Upper lobe of left lung (tissue), 6 donors: ENCODE data around the gene DPYD. TPM values are rescaled to one million over a fixed set of nuclear protein-coding genes. Genes with fewer than 3 reads are reported as not detected.
"Not testable (repeated sequence)": the region's sequence is repeated elsewhere in the genome, so short reads cannot be mapped to it uniquely, and the experiment has no call there.

Experiments used
- ATAC-seq, 2 donors: fragments of 200-7000 bp; cut with Tn5 transposase; one replicate each; pipeline ENCODE4 v1.9.1; 2022; ENCODE audit warnings: mild to moderate bottlenecking in 2 of 2, moderate library complexity in 2 of 2; ENCODE audit not compliant: low FRiP score in 2 of 2
- DNase-seq, 2 donors: peaks; one replicate each; pipeline ENCODE4 v3.0.0-alpha.2; 2019 to 2020
- H3K27ac ChIP-seq, 4 donors: fragments of 200-600 bp; sonication (generic); one replicate each; pipeline ENCODE4 v1.5.1; 2016 to 2019
- H3K27me3 ChIP-seq, 4 donors: fragments of 200-600 bp; sonication (generic); one replicate each; pipeline ENCODE4 v1.5.1; 2017 to 2019
- H3K36me3 ChIP-seq, 4 donors: fragments of 200-600 bp; sonication (generic); one replicate each; pipeline ENCODE4 v1.5.1; 2016 to 2019
- H3K4me1 ChIP-seq, 4 donors: fragments of 200-600 bp; sonication (generic); one replicate each; pipeline ENCODE4 v1.5.1; 2018 to 2019
- H3K4me3 ChIP-seq, 4 donors: fragments of 200-600 bp; sonication (generic); one replicate each; pipeline ENCODE4 v1.5.1; 2017 to 2019; ENCODE audit warnings: mild to moderate bottlenecking in 2 of 4, moderate library complexity in 1 of 4
- H3K9me3 ChIP-seq, 4 donors: fragments of 200-600 bp; sonication (generic); one replicate each; pipeline ENCODE4 v1.5.1; 2018 to 2019
- EP300 ChIP-seq, 4 donors: sonication (generic); formaldehyde crosslinking; IDR thresholded peaks; one replicate each; pipeline ENCODE4 v1.5.1; 2017; ENCODE audit warnings: antibody characterized with exemption in 4 of 4, control low read depth in 2 of 4
- POLR2A ChIP-seq, 4 donors: fragments of 450-650 bp; IDR thresholded peaks; one replicate each; pipeline ENCODE4 v1.5.1; 2016 to 2017; ENCODE audit warnings: antibody characterized with exemption in 4 of 4, mild to moderate bottlenecking in 2 of 4
- POLR2AphosphoS5 ChIP-seq, 2 donors: sonication (generic); formaldehyde crosslinking; IDR thresholded peaks; one replicate each; pipeline ENCODE4 v1.5.1; 2017; ENCODE audit warnings: antibody characterized with exemption in 2 of 2
- WGBS, 2 donors: methylation state at CpG; one replicate each; pipeline ENCODE4 v1.1.5; 2017 to 2018; 5-methylcytosine and 5-hydroxymethylcytosine counted together
- total RNA-seq, 6 donors: library from RNA; depleted of rRNA in 4 of 6; stranded (reverse); fragments of >200 nt in 4 of 6; gene quantifications; one replicate each; pipeline versions ENCODE4 v1.1.0 to v1.2.1, GENCODE V29; 2016 to 2021
- TF ChIP-seq, protein P1 (sequence below), 6 experiments: fragments of 450-650 bp in 4 of 6; fragments of 200-600 bp in 2 of 6; sonication (generic) in 2 of 6; IDR thresholded peaks; one replicate each; pipeline ENCODE4 v1.5.1; 2016 to 2019; ENCODE audit warnings: antibody characterized with exemption in 6 of 6
- donor health status: DM: no; HTN: no; CAD: no; lungs with moderate emphysema.
- donor health status: DM: no; HTN: yes; CAD: no; lungs with severe emphysema.

DPYD gene
- total RNA-seq, 6 donors from 2014 or later: 60.9 to 106 (median 79.7) TPM

DNA sequence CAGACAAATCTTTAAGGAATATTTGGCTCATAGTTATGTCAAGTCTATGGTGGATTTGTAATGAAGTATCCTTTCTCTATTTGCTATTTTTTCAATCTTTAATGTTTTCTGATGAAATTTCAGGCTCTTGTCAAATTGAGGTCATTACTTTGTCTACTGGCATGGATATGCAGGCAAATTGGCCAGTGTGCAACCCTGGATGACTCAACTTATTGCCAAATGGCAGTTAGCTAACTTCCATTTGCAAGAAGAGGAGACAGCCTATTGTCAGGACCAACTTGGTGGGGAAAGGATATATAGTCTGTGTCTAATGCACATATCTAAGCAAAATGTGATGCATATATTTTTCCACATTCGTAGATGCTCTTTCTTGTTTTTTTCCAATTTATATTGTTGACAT lies 668.8 kb downstream of the DPYD start:
- no peaks in the 10 kb centered on the region for H3K36me3 ChIP-seq
- TF ChIP-seq EP300 (IDR thresholded peaks at IDR 0.05) (no peak), POLR2AphosphoS5 (IDR thresholded peaks at IDR 0.05) (no peak)
- H3K27ac ChIP-seq: no peak overlapping the region
- ATAC-seq (peak in 1 of 2 donors; percentile 40), DNase-seq (no peak)
- peaks cover 0 to 4% (median 0%) of the 10 kb centered on the region in 4 donors for H3K4me1 ChIP-seq
- no peak overlapping the region for H3K4me3 ChIP-seq
- H3K27me3 ChIP-seq: no peaks in the 10 kb centered on the region
- 93 to 97% methylated on average over 1 of the region's 1 CpG for WGBS, 2 donors
- no peaks in the 10 kb centered on the region for H3K9me3 ChIP-seq

DNA sequence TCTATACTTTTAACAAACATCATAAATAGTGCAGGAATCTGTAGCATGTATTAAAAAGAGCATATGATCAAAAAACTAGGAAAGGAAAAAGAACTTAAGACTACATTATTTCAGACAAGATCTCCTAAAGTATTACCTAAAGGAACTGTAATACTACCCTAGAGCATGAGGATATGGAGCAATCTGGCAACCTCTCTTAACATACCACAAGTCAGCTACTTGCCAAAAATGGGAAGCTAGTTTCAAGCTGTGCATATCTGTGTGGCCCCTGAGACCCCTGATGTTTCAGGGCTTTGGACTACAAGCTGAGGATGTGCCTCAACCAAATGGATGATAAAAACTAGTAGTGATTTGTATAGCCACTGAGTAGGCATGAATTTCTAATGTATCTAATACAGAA lies 673.6 kb downstream of the DPYD start:
- TF ChIP-seq, protein P1, sequence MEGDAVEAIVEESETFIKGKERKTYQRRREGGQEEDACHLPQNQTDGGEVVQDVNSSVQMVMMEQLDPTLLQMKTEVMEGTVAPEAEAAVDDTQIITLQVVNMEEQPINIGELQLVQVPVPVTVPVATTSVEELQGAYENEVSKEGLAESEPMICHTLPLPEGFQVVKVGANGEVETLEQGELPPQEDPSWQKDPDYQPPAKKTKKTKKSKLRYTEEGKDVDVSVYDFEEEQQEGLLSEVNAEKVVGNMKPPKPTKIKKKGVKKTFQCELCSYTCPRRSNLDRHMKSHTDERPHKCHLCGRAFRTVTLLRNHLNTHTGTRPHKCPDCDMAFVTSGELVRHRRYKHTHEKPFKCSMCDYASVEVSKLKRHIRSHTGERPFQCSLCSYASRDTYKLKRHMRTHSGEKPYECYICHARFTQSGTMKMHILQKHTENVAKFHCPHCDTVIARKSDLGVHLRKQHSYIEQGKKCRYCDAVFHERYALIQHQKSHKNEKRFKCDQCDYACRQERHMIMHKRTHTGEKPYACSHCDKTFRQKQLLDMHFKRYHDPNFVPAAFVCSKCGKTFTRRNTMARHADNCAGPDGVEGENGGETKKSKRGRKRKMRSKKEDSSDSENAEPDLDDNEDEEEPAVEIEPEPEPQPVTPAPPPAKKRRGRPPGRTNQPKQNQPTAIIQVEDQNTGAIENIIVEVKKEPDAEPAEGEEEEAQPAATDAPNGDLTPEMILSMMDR (IDR thresholded peaks at IDR 0.05): no peak
- no peak for TF ChIP-seq POLR2A (IDR thresholded peaks at IDR 0.05)
- no peak for TF ChIP-seq EP300 (IDR thresholded peaks at IDR 0.05)
- Histone ChIP-seq H3K9me3 (no peaks in the 10 kb centered on the region), H3K4me1 (peaks cover 0 to 3% (median 0%) of the 10 kb centered on the region in 4 donors), H3K4me3 (no peak overlapping the region), H3K27me3 (no peaks in the 10 kb centered on the region), H3K36me3 (no peaks in the 10 kb centered on the region), H3K27ac (no peak overlapping the region)
- ATAC-seq: peak in 1 of 2 donors; percentile 68
- DNase-seq: no peak

DNA sequence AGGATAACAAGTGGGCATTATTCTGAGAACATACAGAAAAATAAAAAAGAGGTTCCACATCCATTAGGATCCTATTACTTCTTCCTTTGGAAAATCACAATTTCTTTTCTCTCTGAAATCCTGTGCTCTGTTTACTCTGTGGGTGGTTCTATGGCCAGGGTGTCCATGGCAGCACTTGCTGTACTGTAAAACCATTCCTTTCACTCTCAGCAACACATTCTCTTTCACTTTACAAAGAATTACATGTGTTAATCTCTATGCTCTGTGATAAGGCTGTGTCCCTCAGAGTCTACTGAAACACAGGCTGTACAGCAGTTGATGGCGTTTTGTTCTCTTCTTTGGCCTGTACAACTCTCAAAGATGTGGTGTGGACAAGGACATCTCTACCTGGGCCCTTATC lies 675.2 kb downstream of the DPYD start:
- H3K36me3 ChIP-seq: no peaks in the 10 kb centered on the region
- H3K4me1 ChIP-seq: no peaks in the 10 kb centered on the region
- no peak for TF ChIP-seq POLR2A (IDR thresholded peaks at IDR 0.05)
- WGBS, 2 donors: 50 to 85% methylated on average over 1 of the region's 1 CpG
- H3K27ac ChIP-seq: no peak overlapping the region
- DNase-seq (no peak), ATAC-seq (no peak)
- H3K4me3 ChIP-seq: no peak overlapping the region
- H3K9me3 ChIP-seq: no peaks in the 10 kb centered on the region
- H3K27me3 ChIP-seq: no peaks in the 10 kb centered on the region

DNA sequence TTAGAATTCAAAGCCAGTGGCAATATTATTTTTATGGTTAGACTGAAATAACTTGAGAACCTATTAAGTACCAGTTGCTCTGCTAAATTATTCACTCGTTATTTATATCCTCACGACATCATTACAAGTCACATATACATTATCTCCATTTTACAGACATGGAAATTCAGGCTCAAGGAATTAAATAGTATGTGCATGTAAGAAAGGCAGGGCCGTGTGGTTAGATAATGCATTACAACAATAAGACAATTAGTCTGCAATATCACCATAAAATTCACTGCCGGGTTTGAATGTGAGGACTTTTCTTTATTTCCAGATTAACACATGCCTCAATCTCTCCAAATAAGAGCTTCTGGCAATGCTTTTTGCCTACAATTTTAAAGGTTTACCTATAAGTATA lies 675.8 kb downstream of the DPYD start:
- DNase-seq (no peak), ATAC-seq (no peak)
- Histone ChIP-seq H3K36me3 (no peaks in the 10 kb centered on the region), H3K27ac (no peak overlapping the region), H3K4me3 (no peak overlapping the region), H3K4me1 (no peaks in the 10 kb centered on the region), H3K9me3 (no peaks in the 10 kb centered on the region), H3K27me3 (no peaks in the 10 kb centered on the region)
- 86 to 95% methylated on average over 4 of the region's 4 CpGs for WGBS, 2 donors
- no peak for TF ChIP-seq POLR2AphosphoS5 (IDR thresholded peaks at IDR 0.05)
- TF ChIP-seq EP300 (IDR thresholded peaks at IDR 0.05): no peak
- TF ChIP-seq POLR2A (IDR thresholded peaks at IDR 0.05): no peak
- TF ChIP-seq, protein P1 (IDR thresholded peaks at IDR 0.05): no peak

DNA sequence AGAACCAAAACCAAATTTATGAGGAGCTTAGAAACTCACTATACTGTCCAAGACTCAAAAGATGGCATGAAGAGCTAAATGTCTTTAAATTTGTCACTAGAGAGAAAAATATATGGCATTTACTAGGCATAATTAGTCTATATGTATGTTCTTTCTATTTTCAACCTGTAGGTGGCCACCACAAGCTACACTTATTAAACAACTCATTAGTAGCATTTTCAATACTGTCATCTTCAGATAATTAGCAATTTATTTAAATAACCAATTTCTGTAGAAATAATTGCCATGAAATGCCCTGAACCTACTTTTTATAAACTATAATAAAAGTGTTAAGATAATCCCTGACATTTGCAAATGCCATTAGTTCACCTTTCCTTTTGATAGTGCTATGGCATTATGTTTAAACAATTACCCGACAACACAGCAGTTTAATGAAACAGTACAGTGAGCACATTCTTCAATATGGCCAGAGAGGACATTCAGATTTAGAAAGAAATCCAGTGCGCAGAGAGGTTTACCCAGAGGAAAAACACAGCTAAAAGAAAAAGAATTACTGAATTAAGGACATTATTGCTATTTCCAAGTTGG lies 676.8 kb downstream of the DPYD start:
- ATAC-seq: no peak
- Histone ChIP-seq H3K36me3 (no peaks in the 10 kb centered on the region), H3K4me3 (no peak overlapping the region), H3K9me3 (no peaks in the 10 kb centered on the region), H3K27me3 (no peaks in the 10 kb centered on the region), H3K4me1 (no peaks in the 10 kb centered on the region), H3K27ac (no peak overlapping the region)
- WGBS, 2 donors: 92 to 98% methylated on average over 2 of the region's 2 CpGs
- TF ChIP-seq, protein P1 (IDR thresholded peaks at IDR 0.05): peak in 4 of 6 experiments; percentile 15 to 26 (median 22)
- no peak for TF ChIP-seq EP300 (IDR thresholded peaks at IDR 0.05)
- no peak for DNase-seq

DNA sequence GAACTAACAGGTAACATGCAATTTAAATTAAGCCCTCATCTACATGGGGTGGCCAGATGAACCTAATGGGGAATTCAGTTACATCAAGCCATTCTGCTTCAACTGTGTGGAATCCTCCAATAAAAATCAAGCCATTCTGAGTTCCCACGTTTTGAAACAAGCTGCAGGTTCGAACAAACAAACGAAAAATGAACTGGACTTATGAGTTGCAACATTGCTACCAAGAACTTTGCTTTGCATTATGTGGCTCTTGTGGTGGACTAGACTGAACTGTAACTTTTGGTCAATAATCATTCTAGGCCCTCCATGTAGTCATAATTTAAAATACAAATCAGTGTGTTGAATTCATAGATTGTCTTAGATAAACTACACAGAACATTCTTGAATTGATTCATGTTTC lies 682.0 kb downstream of the DPYD start:
- DNase-seq: no peak
- Histone ChIP-seq H3K4me3 (no peak overlapping the region), H3K27ac (no peak overlapping the region), H3K4me1 (no peaks in the 10 kb centered on the region), H3K36me3 (peaks cover 0 to 7% (median 0%) of the 10 kb centered on the region in 4 donors), H3K27me3 (no peaks in the 10 kb centered on the region), H3K9me3 (no peaks in the 10 kb centered on the region)
- TF ChIP-seq EP300 (IDR thresholded peaks at IDR 0.05): no peak
- TF ChIP-seq, protein P1 (IDR thresholded peaks at IDR 0.05): no peak
- no peak for TF ChIP-seq POLR2A (IDR thresholded peaks at IDR 0.05)
- TF ChIP-seq POLR2AphosphoS5 (IDR thresholded peaks at IDR 0.05): no peak
- 77 to 82% methylated on average over 3 of the region's 3 CpGs for WGBS, 2 donors
- no peak for ATAC-seq

DNA sequence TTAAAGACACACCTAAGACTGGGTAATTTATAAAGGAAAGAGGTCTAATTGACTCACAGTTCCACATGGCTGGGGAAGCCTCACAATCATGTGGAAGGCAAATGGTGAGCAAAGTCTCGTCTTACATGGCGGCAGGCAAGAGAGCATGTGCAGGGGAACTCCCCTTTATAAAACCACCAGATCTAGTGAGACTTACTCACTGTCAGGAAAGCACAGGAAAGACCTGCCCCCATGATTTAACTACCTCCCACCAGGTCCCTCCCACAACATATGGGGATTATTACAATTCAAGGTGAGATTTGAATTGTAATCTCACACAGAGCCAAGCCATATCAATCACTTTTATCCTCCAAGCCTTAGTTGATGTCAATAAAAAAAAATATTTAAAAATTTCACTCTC lies 689.5 kb downstream of the DPYD start:
- not testable (repeated sequence) for H3K9me3 ChIP-seq

More for the DNA sequence above, 689.5 kb downstream of the DPYD start:
- not testable (repeated sequence) for H3K27ac ChIP-seq, H3K27me3 ChIP-seq, DNase-seq, ATAC-seq, H3K4me1 ChIP-seq, H3K4me3 ChIP-seq
- 77 to 100% methylated on average over 2 of the region's 2 CpGs for WGBS, 2 donors
- H3K36me3 ChIP-seq: peaks cover 0 to 27% (median 8%) of the 10 kb centered on the region in 4 donors
